ENCODE results near the gene TECR.

DNA sequence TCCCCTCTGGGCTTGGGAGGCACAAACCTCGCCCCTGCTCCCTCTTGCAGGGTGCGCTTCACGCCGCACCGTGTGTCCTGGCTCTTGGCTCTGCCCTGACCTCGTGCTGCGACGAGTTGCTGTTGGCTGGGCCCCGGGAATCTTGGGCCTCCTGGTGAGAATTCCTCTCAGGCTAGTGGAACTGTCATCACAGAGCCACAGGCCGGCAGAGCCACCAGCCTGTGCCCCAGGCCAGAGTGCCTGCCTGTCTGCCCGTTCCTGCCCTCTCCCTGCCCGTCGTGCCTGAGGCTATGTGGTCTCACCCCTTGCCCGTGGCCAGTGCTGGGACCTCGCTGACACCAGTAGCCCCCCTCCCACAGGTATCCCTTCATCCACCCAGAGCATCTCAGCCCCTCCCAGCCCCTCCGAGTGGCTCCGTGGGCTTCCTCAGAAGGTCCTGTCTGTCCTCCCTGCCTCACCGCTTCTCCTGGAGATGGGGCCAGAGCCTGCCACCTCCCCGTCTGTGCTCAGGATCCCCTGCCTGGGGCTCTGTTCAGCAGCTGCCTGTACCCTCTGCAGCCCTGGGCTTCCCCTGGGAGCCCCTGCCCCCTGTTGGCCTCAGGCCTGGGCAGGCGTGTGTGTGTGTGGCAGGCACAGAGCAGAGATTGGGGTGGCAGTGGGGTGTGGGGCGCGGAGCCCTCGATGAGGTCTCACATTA is 29.1 kb downstream of the TECR start:
- TF ChIP-seq, protein P1, sequence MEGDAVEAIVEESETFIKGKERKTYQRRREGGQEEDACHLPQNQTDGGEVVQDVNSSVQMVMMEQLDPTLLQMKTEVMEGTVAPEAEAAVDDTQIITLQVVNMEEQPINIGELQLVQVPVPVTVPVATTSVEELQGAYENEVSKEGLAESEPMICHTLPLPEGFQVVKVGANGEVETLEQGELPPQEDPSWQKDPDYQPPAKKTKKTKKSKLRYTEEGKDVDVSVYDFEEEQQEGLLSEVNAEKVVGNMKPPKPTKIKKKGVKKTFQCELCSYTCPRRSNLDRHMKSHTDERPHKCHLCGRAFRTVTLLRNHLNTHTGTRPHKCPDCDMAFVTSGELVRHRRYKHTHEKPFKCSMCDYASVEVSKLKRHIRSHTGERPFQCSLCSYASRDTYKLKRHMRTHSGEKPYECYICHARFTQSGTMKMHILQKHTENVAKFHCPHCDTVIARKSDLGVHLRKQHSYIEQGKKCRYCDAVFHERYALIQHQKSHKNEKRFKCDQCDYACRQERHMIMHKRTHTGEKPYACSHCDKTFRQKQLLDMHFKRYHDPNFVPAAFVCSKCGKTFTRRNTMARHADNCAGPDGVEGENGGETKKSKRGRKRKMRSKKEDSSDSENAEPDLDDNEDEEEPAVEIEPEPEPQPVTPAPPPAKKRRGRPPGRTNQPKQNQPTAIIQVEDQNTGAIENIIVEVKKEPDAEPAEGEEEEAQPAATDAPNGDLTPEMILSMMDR (IDR thresholded peaks at IDR 0.05; ENCODE audit: insufficient read depth, low read depth, low read length) = no peak
- no peak for TF ChIP-seq EZH2 (IDR thresholded peaks at IDR 0.05; ENCODE audit: insufficient read depth, low read length)
